IMR-90 (cell line): ENCODE results near the gene STUB1. TPM values are rescaled to one million over a fixed set of nuclear protein-coding genes. Genes with fewer than 3 reads are reported as not detected.
"Not testable (repeated sequence)": the region's sequence is repeated elsewhere in the genome, so short reads cannot be mapped to it uniquely, and the experiment has no call there.

Source experiments
- ATAC-seq: fragments of 200-7000 bp; cut with Tn5 transposase; 2 replicates; pipeline ENCODE4 v1.9.1; 2020; ENCODE audit warnings: low read depth, mild to moderate bottlenecking, moderate library complexity
- BruUV-seq: library from RNA; stranded (reverse); fragments of 400-500 nt; replicated peaks from 2 replicates; lab custom pipeline; 2021; lab: Mats Ljungman, UMichigan
- CTCF ChIA-PET: fragments of 300-600 bp; formaldehyde crosslinking; extraction: SDS; loops from one replicate; lab custom pipeline; 2021; ENCODE audit warnings: antibody characterized with exemption; lab: Yijun Ruan, JAX
- POLR2A ChIA-PET: fragments of 300-600 bp; sonication (Branson Sonifier 250); formaldehyde crosslinking; loops from one replicate; lab custom pipeline; 2022; ENCODE audit warnings: antibody characterized with exemption; ENCODE audit not compliant: unreplicated experiment; lab: Charles Lee
- DNase-seq: peaks from one replicate; pipeline ENCODE4 v3.0.0; 2013
- H2AFZ ChIP-seq: replicated peaks from 2 replicates; pipeline ENCODE3; 2013; ENCODE audit warnings: low read length, mild to moderate bottlenecking; ENCODE audit not compliant: poor library complexity
- H2AK5ac ChIP-seq: 2 replicates; pipeline ENCODE4 v1.6.1; 2013; ENCODE audit warnings: low read depth, low read length, inconsistent platforms
- H2AK9ac ChIP-seq: replicated peaks from 2 replicates; pipeline ENCODE3; 2013; ENCODE audit warnings: mild to moderate bottlenecking, low read depth, low read length, moderate library complexity; ENCODE audit not compliant: poor library complexity
- H2BK120ac ChIP-seq: 2 replicates; pipeline ENCODE4 v1.6.1; 2013; ENCODE audit warnings: low read depth, low read length, inconsistent platforms
- H2BK15ac ChIP-seq: 3 replicates; pipeline ENCODE4 v1.6.1; 2013; ENCODE audit warnings: low read depth, low read length, inconsistent platforms
- H2BK20ac ChIP-seq: 2 replicates; pipeline ENCODE4 v1.6.1; 2013; ENCODE audit warnings: low read depth, mild to moderate bottlenecking, inconsistent platforms, low read length, moderate library complexity
- H2BK5ac ChIP-seq: 2 replicates; pipeline ENCODE4 v1.6.1; 2013; ENCODE audit warnings: mild to moderate bottlenecking, low read depth, low read length, inconsistent platforms; ENCODE audit not compliant: poor library complexity, severe bottlenecking
- H3K14ac ChIP-seq: replicated peaks from 2 replicates; pipeline ENCODE4 v1.6.1; 2013; ENCODE audit warnings: low read depth, low read length, inconsistent platforms
- H3K18ac ChIP-seq: 2 replicates; pipeline ENCODE4 v1.6.1; 2013; ENCODE audit warnings: low read depth, low read length, control low read depth
- H3K23ac ChIP-seq: 2 replicates; pipeline ENCODE4 v1.6.1; 2013; ENCODE audit warnings: low read depth, low read length, inconsistent platforms
- H3K27ac ChIP-seq: 2 replicates; pipeline ENCODE4 v1.5.1; 2013; ENCODE audit warnings: mild to moderate bottlenecking, control low read depth, low read length; ENCODE audit not compliant: insufficient read depth
- H3K27me3 ChIP-seq: 2 replicates; pipeline ENCODE4 v1.6.1; 2013; ENCODE audit warnings: low read length; ENCODE audit not compliant: control insufficient read depth, insufficient read depth
- H3K36me3 ChIP-seq: 2 replicates; pipeline ENCODE4 v1.6.1; 2013; ENCODE audit warnings: low read length, mixed read lengths; ENCODE audit not compliant: control insufficient read depth, insufficient read depth
- H3K4ac ChIP-seq: 2 replicates; pipeline ENCODE4 v1.6.1; 2013; ENCODE audit warnings: low read depth, low read length, inconsistent platforms
- H3K4me1 ChIP-seq: 2 replicates; pipeline ENCODE4 v1.6.1; 2013; ENCODE audit warnings: low read length, mixed read lengths; ENCODE audit not compliant: control insufficient read depth, insufficient read depth
- H3K4me2 ChIP-seq: 2 replicates; pipeline ENCODE4 v1.6.1; 2013; ENCODE audit warnings: low read depth, mild to moderate bottlenecking, control low read depth, low read length, moderate library complexity
- H3K4me3 ChIP-seq: 2 replicates; pipeline ENCODE4 v1.5.1; 2013; ENCODE audit warnings: low read depth, mild to moderate bottlenecking, control low read depth, low read length, moderate library complexity; ENCODE audit not compliant: insufficient read depth
- H3K56ac ChIP-seq: 2 replicates; pipeline ENCODE4 v1.6.1; 2013; ENCODE audit warnings: low read length, inconsistent platforms; ENCODE audit not compliant: insufficient read depth; ENCODE audit errors: extremely low read depth
- H3K79me1 ChIP-seq, 2 experiments: 2 replicates each; pipeline ENCODE4 v1.6.1; 2013; ENCODE audit warnings: low read length in 2 of 2, inconsistent platforms in 1 of 2, low read depth in 1 of 2
- H3K9ac ChIP-seq: 2 replicates; pipeline ENCODE4 v1.6.1; 2013; ENCODE audit warnings: low read depth, low read length, control low read depth
- H3K9me1 ChIP-seq: 2 replicates; pipeline ENCODE4 v1.6.1; 2013; ENCODE audit warnings: low read length, inconsistent platforms; ENCODE audit not compliant: insufficient read depth
- H3K9me3 ChIP-seq: 2 replicates; pipeline ENCODE4 v1.6.1; 2013; ENCODE audit warnings: low read length; ENCODE audit not compliant: control insufficient read depth, insufficient read depth
- H4K20me1 ChIP-seq: 2 replicates; pipeline ENCODE4 v1.6.1; 2013; ENCODE audit warnings: low read length, inconsistent platforms; ENCODE audit not compliant: insufficient read depth
- H4K5ac ChIP-seq: 2 replicates; pipeline ENCODE4 v1.6.1; 2013; ENCODE audit warnings: mild to moderate bottlenecking, low read depth, low read length, control low read depth
- H4K8ac ChIP-seq, 2 experiments: 2 replicates each; pipeline ENCODE4 v1.6.1; 2013; ENCODE audit warnings: low read depth in 2 of 2, low read length in 2 of 2, control low read depth in 1 of 2, inconsistent platforms in 1 of 2
- H4K91ac ChIP-seq: 2 replicates; pipeline ENCODE4 v1.6.1; 2013; ENCODE audit warnings: low read depth, low read length, inconsistent platforms; ENCODE audit not compliant: insufficient read depth
- CEBPB ChIP-seq: IDR thresholded peaks from 2 replicates; pipeline ENCODE4 v1.6.1; 2012; ENCODE audit warnings: low read depth, low read length, improper control_type of control experiment
- CHD1 ChIP-seq: IDR thresholded peaks from 2 replicates; pipeline ENCODE4 v1.6.1; 2012; ENCODE audit warnings: low read depth, low read length, improper control_type of control experiment
- FOS ChIP-seq: fragments of 150-350 bp; IDR thresholded peaks from 2 replicates; pipeline ENCODE4 v1.6.1; 2016; ENCODE audit warnings: low read depth, low read length
- MAZ ChIP-seq: IDR thresholded peaks from 2 replicates; pipeline ENCODE4 v1.6.1; 2012; ENCODE audit warnings: low read depth, mild to moderate bottlenecking, low read length, improper control_type of control experiment, moderate library complexity, borderline replicate concordance
- MXI1 ChIP-seq: IDR thresholded peaks from 2 replicates; pipeline ENCODE4 v1.6.1; 2012; ENCODE audit warnings: low read depth, mild to moderate bottlenecking, low read length, moderate library complexity, borderline replicate concordance
- RAD21 ChIP-seq: IDR thresholded peaks from 2 replicates; pipeline ENCODE4 v1.6.1; 2012; ENCODE audit warnings: low read length, improper control_type of control experiment
- SMC3 ChIP-seq: fragments of 150-350 bp; IDR thresholded peaks from 2 replicates; pipeline ENCODE4 v1.6.1; 2016; ENCODE audit warnings: low read depth, mild to moderate bottlenecking, antibody characterized with exemption, low read length, moderate library complexity
- USF2 ChIP-seq: fragments of 150-350 bp; IDR thresholded peaks from 2 replicates; pipeline ENCODE4 v1.6.1; 2017; ENCODE audit warnings: mild to moderate bottlenecking, antibody characterized with exemption, low read length, low read depth
- WGBS, 2 experiments: methylation state at CpG; one replicate each; pipeline versions ENCODE4 v1.1.5 to v1.1.7; 2013; ENCODE audit warnings: missing lambda C conversion rate in 2 of 2; ENCODE audit not compliant: insufficient read length in 1 of 2; ENCODE audit errors: extremely low coverage in 2 of 2; 5-methylcytosine and 5-hydroxymethylcytosine counted together
- dilution Hi-C: fragments of 300-500 bp; cut with HindIII; formaldehyde crosslinking; loops from one replicate; pipeline ENCODE4 v1.14.3; 2018; ENCODE audit warnings: low sequenced_read_pairs; ENCODE audit not compliant: unreplicated experiment
- in situ Hi-C: fragments of 300-500 bp; cut with MboI; formaldehyde crosslinking; loops from 3 replicates; pipeline ENCODE4 v1.14.3; 2019; ENCODE audit warnings: low sequenced_read_pairs, inconsistent platforms, mixed read lengths
- intact Hi-C: fragments of 100-400 bp; cut with micrococcal nuclease; formaldehyde crosslinking; loops from 2 replicates; pipeline ENCODE4 v1.10.0; 2022
- polyA plus RNA-seq, 3 experiments: library from polyadenylated mRNA; depleted of rRNA; stranded (reverse); fragments of >200 nt; gene quantifications; 2 replicates each; pipeline ENCODE4 v1.2.3, GENCODE V29; 2012; ENCODE audit warnings: low replicate concordance in 1 of 3
- total RNA-seq: library from RNA; depleted of rRNA; stranded (reverse); fragments of >200 nt; gene quantifications from 2 replicates; pipeline ENCODE4 v1.2.3, GENCODE V29; 2012
- TF ChIP-seq, protein P1 (sequence below): conservative IDR thresholded peaks from 2 replicates; pipeline ENCODE4 v1.5.1; 2012; ENCODE audit warnings: mild to moderate bottlenecking, low read depth, low read length, improper control_type of control experiment

The STUB1 gene
- total and polyA plus RNA-seq, 2 of the 4 experiments (the other 2 are of a cell fraction) = 183 to 186 TPM

DNA sequence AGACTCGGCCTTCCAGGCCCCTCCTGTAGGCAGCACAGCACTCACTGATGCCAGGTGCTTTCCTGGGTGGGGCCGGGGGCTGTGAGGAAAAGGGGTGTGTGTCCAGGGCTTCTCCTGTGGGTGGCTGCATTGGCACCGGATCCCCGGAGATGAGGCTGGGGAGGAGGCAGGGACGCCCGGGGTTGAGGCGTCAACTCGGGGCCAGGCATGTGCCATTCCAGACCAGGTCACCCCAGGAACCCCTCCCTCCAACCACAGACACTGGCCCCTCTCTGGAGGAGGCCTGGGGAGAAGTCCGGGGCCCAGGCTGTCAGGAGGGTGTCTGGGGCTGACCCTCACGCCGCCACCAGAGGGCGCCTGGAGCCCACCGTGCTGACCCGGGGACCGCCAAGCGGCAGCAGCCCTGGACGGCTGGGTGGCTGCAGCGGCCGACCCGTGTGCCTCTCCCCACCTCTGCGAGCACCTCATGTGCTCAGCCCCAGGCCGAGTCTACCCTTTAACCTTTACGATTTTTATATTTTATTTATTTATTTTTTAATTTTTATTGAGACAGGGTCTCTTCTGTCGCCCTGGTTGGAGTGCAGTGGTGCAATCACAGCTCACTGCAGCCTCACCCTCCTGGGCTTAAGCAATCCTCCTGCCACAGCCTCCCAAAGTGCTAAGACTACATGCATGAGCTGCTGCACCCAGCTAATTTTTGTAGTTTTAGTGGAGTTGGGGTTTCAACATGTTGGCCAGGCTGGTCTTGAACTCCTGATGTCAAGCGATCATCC, 31.5 kb downstream of the STUB1 start (continued):
- TF ChIP-seq MXI1 (no peak), CHD1 (no peak)

DNA sequence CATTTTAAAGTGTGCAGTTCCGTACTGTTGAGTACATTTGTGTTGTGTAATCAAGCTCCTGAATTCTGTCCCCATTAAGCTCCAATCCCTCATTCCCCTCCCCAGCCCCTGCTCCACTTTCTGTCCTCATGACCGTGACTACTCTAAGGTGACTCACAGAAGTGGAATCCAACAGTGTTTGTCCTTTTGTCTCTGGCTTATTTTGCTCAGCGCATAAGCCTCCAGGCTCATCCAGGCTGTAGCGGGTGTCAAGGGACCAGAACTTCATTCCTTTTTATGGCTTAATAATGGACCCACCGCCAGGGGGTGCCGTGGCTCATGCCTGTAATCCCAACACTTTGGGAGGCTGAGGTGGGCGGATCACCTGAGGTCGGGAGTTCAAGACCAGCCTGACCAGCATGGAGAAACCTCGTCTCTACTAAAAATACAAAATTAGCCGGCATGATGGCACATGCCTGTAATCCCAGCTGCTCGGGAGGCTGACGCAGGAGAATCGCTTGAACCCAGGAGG, 32.6 kb downstream of the STUB1 start:
- H3K4me2 ChIP-seq, dilution Hi-C loops, H3K14ac ChIP-seq, H3K4me3 ChIP-seq, H3K4ac ChIP-seq, H3K9me1 ChIP-seq, H2BK15ac ChIP-seq, H3K9me3 ChIP-seq, H3K9ac ChIP-seq, H3K27ac ChIP-seq, H3K18ac ChIP-seq, H2BK120ac ChIP-seq, H4K5ac ChIP-seq, H4K91ac ChIP-seq, POLR2A ChIA-PET, H2BK5ac ChIP-seq, H2AK9ac ChIP-seq, H3K27me3 ChIP-seq, H2AK5ac ChIP-seq, H2BK20ac ChIP-seq, BruUV-seq, H3K23ac ChIP-seq, H3K36me3 ChIP-seq, H4K8ac ChIP-seq, H3K56ac ChIP-seq: not testable (repeated sequence)
- intact Hi-C loops (loop anchor here (2.0 to 5.0 kb wide), 3 partner anchors 76 to 342 kb away; partner anchors contain the start of genes CHTF18, RPUSD1 and SOX8), in situ Hi-C loops (loop anchor here (5.0 to 25.0 kb wide), 2 partner anchors 75 to 350 kb away; partner anchors contain the start of genes CHTF18, RPUSD1 and SSTR5)
- ATAC-seq = peak; percentile 28
- Histone ChIP-seq H4K20me1 (peaks cover 17% of the 10 kb centered on the region), H3K4me1 (peaks cover 14% of the 10 kb centered on the region; the same call in 1 of the 2 replicates), H2AFZ (peak overlapping the region; percentile 19), H3K79me1 (peaks cover 0 to 12% of the 10 kb centered on the region in 2 experiments; a peak in 1 of 4 replicates)
- 65% methylated on average over 4 of the region's 13 CpGs; no CpG with 5 or more reads in 1 of the 2 experiments for WGBS, 2 experiments
- CTCF ChIA-PET = interaction anchor here (0.8 to 1.3 kb wide), 2 partner anchors 71 to 72 kb away, joined by 3 to 6 read pairs; no protein-coding TSS in a partner anchor
- DNase-seq = peak; percentile 96
- TF ChIP-seq, protein P1, sequence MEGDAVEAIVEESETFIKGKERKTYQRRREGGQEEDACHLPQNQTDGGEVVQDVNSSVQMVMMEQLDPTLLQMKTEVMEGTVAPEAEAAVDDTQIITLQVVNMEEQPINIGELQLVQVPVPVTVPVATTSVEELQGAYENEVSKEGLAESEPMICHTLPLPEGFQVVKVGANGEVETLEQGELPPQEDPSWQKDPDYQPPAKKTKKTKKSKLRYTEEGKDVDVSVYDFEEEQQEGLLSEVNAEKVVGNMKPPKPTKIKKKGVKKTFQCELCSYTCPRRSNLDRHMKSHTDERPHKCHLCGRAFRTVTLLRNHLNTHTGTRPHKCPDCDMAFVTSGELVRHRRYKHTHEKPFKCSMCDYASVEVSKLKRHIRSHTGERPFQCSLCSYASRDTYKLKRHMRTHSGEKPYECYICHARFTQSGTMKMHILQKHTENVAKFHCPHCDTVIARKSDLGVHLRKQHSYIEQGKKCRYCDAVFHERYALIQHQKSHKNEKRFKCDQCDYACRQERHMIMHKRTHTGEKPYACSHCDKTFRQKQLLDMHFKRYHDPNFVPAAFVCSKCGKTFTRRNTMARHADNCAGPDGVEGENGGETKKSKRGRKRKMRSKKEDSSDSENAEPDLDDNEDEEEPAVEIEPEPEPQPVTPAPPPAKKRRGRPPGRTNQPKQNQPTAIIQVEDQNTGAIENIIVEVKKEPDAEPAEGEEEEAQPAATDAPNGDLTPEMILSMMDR = peak; percentile 55
- TF ChIP-seq FOS (peak; percentile 71), SMC3 (peak; percentile 40), RAD21 (peak; percentile 33; the same call in 1 of the 2 replicates), MAZ (peak; percentile 52; the same call in 1 of the 2 replicates), USF2 (peak; percentile 37; the same call in 1 of the 2 replicates), CEBPB (peak; percentile 87)
